Left renal pelvis (tissue), 4 donors: ENCODE data around the gene HSFY1. TPM values are rescaled to one million over a fixed set of nuclear protein-coding genes. Genes with fewer than 3 reads are reported as not detected.
"Not testable (repeated sequence)": the region's sequence is repeated elsewhere in the genome, so short reads cannot be mapped to it uniquely, and the experiment has no call there.

ENCODE experiments used
- DNase-seq, 4 donors: peaks; one replicate each; pipeline ENCODE4 v3.0.0-alpha.2; 2013; ENCODE audit warnings: low read depth in 4 of 4, low spot score in 3 of 4
- polyA plus RNA-seq, 4 donors: library from polyadenylated mRNA; unstranded; fragments of 120-200 nt; gene quantifications; one replicate each; pipeline ENCODE4 v1.2.1, GENCODE V29; 2013; ENCODE audit not compliant: insufficient read length in 4 of 4

Gene HSFY1
- not detected for polyA plus RNA-seq

- not testable (repeated sequence) for DNase-seq
Measured at GRCh38 chrY:18546420-18546819, at the start of gene HSFY1. TSS of gene HSFY1 (plus strand) at chrY:18546720. CDS start at chrY:18546788, 68 bp downstream.

- DNase-seq = not testable (repeated sequence)
Measured at GRCh38 chrY:18504266-18504665, 42.3 kb upstream of the HSFY1 start.

GRCh38 chrY:18530995-18531655 lies 15.4 kb upstream of the HSFY1 start:
- not testable (repeated sequence) for DNase-seq

- DNase-seq = not testable (repeated sequence)
Measured at GRCh38 chrY:18538952-18539351, 7.6 kb upstream of the HSFY1 start.

GRCh38 chrY:18553132-18553531 lies 6.6 kb downstream of the HSFY1 start:
- not testable (repeated sequence) for DNase-seq

- not testable (repeated sequence) for DNase-seq
Measured at GRCh38 chrY:18565915-18566314, 19.4 kb downstream of the HSFY1 start.

Other genes starting within 250 kb of the HSFY1 start
- under 1 TPM; 0.20 to 0.84 (median 0.29) TPM for gene HSFY2, start 227.0 kb downstream of the HSFY1 start, polyA plus RNA-seq